NB4 (cell line): Measurements from ENCODE around the gene AKR7A3.

Source experiments
- CTCF ChIP-seq: IDR thresholded peaks from one replicate; pipeline ENCODE4 v1.5.1; 2012; ENCODE audit warnings: low read depth, low read length
- MAX ChIP-seq: IDR thresholded peaks from 2 replicates; pipeline ENCODE4 v1.6.1; 2011; ENCODE audit warnings: low read depth, low read length
- MYC ChIP-seq: IDR thresholded peaks from 2 replicates; pipeline ENCODE4 v1.6.1; 2011; ENCODE audit warnings: low read depth, low read length
- POLR2A ChIP-seq: IDR thresholded peaks from 2 replicates; pipeline ENCODE4 v1.6.1; 2011; ENCODE audit warnings: mild to moderate bottlenecking; ENCODE audit not compliant: insufficient read length; ENCODE audit errors: extremely low read depth

DNA sequence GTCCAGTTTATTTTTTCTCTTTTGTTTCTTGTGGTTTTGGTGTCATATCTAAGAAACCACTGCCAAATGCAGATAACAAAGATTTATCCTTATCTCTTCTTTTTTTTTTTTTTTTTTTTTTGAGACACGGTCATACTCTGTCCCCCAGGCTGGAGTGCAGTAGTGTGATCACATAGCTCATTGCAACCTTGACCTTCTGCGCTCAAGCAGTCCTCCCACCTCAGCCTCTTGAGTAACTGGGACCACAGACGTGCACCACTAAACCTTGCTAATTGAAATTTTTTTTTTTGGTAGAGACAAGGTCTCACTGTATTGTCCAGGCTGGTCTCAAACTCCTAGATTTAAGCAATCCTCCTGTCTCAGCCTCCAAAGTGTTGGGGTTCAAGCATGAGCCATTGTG lies 32.5 kb upstream of the AKR7A3 start:
- TF ChIP-seq CTCF (no peak), MAX (no peak), POLR2A (no peak), MYC (no peak)
